Activated CD4-positive, alpha-beta T cell treated with anti-CD3 and anti-CD28 coated beads for 36 hours (primary cell): ENCODE measurements around the gene RILP. TPM values are rescaled to one million over a fixed set of nuclear protein-coding genes. Genes with fewer than 3 reads are reported as not detected.

Source experiments
- ATAC-seq: fragments of 200-7000 bp; cut with Tn5 transposase; one replicate; pipeline ENCODE4 v1.10.0; 2021; ENCODE audit warnings: mild to moderate bottlenecking, moderate library complexity
- CTCF ChIA-PET: fragments of 350-600 bp; sonication (Branson Sonifier 250); formaldehyde crosslinking; loops from one replicate; lab custom pipeline; 2021; ENCODE audit warnings: antibody characterized with exemption; lab: Charles Lee
- POLR2A ChIA-PET: fragments of 350-600 bp; sonication (Branson Sonifier 250); formaldehyde crosslinking; loops from one replicate; lab custom pipeline; 2021; ENCODE audit warnings: antibody characterized with exemption, inconsistent platforms; lab: Charles Lee
- DNase-seq: peaks from one replicate; pipeline ENCODE4 v3.0.0-alpha.2; 2020
- H3K27ac Mint-ChIP-seq: one replicate; pipeline ENCODE4 v1.8.0; 2021; ENCODE audit warnings: mixed read lengths
- H3K27me3 Mint-ChIP-seq: one replicate; pipeline ENCODE4 v1.8.0; 2021; ENCODE audit warnings: mixed read lengths
- H3K36me3 Mint-ChIP-seq: one replicate; pipeline ENCODE4 v1.8.0; 2021; ENCODE audit warnings: low read depth, mixed read lengths
- H3K4me1 Mint-ChIP-seq: one replicate; pipeline ENCODE4 v1.8.0; 2021; ENCODE audit warnings: mixed read lengths
- H3K4me3 Mint-ChIP-seq: one replicate; pipeline ENCODE4 v1.8.0; 2021; ENCODE audit warnings: mild to moderate bottlenecking, moderate library complexity, mixed read lengths
- H3K9me3 Mint-ChIP-seq: one replicate; pipeline ENCODE4 v1.8.0; 2021; ENCODE audit warnings: low read depth, mixed read lengths
- intact Hi-C, 2 experiments: fragments of 100-400 bp; cut with DNase I in 1 of 2; cut with micrococcal nuclease in 1 of 2; formaldehyde crosslinking; loops; one replicate each; pipeline versions ENCODE4 v1.14.2 to v1.15.1; 2022 to 2024; cut with DNase I, micrococcal nuclease
- total RNA-seq, 2 experiments: library from RNA; stranded (reverse); gene quantifications; one replicate each; pipeline ENCODE4 v1.2.3, GENCODE V29; 2021

RILP gene
- total RNA-seq, 2 experiments from 2014 or later = 2.1 to 2.6 TPM

DNA sequence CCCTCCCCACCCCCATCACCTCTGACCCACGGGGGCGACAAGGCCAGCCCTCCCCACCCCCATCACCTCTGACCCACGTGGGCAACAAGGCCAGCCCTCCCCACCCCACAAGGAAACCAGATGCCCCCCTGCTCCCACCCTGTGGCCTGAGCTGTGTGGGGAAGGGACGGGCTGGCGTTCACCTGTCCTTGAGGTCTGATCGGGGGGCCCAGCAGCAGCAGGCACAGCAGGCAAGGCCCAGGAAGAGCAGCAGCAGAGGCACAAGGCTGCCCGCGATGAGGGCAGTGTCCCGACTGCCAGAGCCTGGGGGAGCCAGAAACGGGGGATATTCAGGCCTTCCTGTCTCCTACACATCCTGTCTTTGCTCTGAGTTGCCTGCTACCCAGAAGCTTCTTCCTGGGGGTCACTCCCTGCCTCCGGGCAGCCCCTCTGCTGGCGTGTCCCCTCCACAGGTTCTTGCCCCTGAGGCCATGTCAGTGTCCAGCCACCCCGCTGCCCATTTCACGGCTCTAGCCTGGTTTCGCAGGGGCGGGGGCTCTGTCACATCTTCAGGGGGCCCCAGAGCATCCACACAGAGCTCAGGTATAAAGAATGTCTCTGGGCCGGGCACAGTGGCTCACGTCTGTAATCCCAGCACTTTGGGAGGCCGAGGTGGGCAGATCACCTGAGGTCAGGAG lies 10.9 kb downstream of the RILP start:
- Mint-ChIP-seq H3K27me3 (no peaks in the 10 kb centered on the region), H3K9me3 (no peaks in the 10 kb centered on the region), H3K36me3 (no peaks in the 10 kb centered on the region), H3K27ac (no peak overlapping the region), H3K4me3 (no peak overlapping the region), H3K4me1 (no peaks in the 10 kb centered on the region)
- CTCF ChIA-PET = interaction anchor here (1.3 kb wide), 1 partner anchor 9 kb away, joined by 5 read pairs; no protein-coding TSS in a partner anchor
- intact Hi-C loops = no loop called here
- POLR2A ChIA-PET = interaction anchor here (0.6 kb wide), 1 partner anchor 134 kb away, joined by 3 read pairs; no protein-coding TSS in a partner anchor
- DNase-seq = no peak
- no peak for ATAC-seq

- intact Hi-C loops = no loop called here
- no peak for DNase-seq
- H3K27ac Mint-ChIP-seq = no peak overlapping the region
- no peaks in the 10 kb centered on the region for H3K9me3 Mint-ChIP-seq
- H3K4me1 Mint-ChIP-seq = no peaks in the 10 kb centered on the region
- ChIA-PET CTCF (interaction anchor here (1.3 kb wide), 1 partner anchor 8 kb away, joined by 5 read pairs; no protein-coding TSS in a partner anchor), POLR2A (no interaction called here)
- H3K27me3 Mint-ChIP-seq = no peaks in the 10 kb centered on the region
- no peaks in the 10 kb centered on the region for H3K36me3 Mint-ChIP-seq
- ATAC-seq = no peak
- H3K4me3 Mint-ChIP-seq = no peak overlapping the region
Measured at GRCh38 chr17:1638171-1638590, 11.5 kb downstream of the RILP start.

GRCh38 chr17:1636732-1637285 lies 12.9 kb downstream of the RILP start:
- no peaks in the 10 kb centered on the region for H3K9me3 Mint-ChIP-seq
- ChIA-PET POLR2A (no interaction called here), CTCF (no interaction called here)
- no peaks in the 10 kb centered on the region for H3K27me3 Mint-ChIP-seq
- H3K4me1 Mint-ChIP-seq = no peaks in the 10 kb centered on the region
- H3K36me3 Mint-ChIP-seq = no peaks in the 10 kb centered on the region
- DNase-seq (no peak), ATAC-seq (no peak)
- no peak overlapping the region for H3K4me3 Mint-ChIP-seq
- no peak overlapping the region for H3K27ac Mint-ChIP-seq
- intact Hi-C loops = no loop called here

GRCh38 chr17:1635675-1636465 lies 13.8 kb downstream of the RILP start:
- ChIA-PET CTCF (no interaction called here), POLR2A (no interaction called here)
- DNase-seq (no peak), ATAC-seq (no peak)
- Mint-ChIP-seq H3K4me3 (no peak overlapping the region), H3K36me3 (no peaks in the 10 kb centered on the region), H3K4me1 (no peaks in the 10 kb centered on the region), H3K27ac (no peak overlapping the region), H3K27me3 (no peaks in the 10 kb centered on the region), H3K9me3 (no peaks in the 10 kb centered on the region)
- intact Hi-C loops = no loop called here

DNA sequence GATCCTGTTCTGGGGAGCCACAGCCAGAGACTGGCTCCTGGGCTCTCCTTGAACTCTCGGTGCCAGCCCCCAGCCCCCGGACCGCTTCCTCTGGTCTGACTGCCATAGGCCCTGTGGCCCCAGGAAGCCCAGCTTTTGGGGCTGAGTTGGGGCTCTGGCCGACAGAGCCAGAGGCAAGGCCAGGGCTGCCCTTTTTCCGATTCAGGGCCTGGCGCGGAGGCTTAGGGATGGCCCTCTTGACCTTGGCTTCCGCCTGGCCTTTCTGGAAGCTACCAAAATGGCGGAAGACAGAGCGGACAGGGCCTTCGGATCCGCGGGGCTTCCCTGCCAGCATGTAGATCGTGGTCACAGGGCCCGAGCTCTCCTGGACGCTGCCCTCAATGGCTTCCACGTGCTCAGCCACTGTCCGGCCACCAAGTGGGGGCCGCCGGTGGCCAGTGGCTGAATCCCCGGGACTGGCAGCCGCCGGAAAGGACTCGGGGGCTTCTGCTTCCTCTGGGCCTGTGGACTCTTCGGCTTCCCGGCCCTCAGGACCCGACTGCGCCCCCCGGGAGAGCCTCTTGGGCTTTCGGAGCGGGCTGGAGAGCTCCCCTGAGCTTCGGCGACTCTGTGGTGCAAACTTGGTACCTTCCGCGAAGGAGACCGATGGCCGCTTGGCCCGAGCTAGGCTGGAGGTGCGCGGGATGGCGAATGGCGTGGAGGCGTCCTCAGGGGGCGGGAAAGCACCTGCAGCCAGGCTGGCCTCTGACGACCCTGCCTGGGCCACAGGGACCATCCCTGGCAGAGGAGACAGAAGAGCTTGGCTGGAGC lies 14.6 kb downstream of the RILP start:
- intact Hi-C loops = no loop called here
- no peaks in the 10 kb centered on the region for H3K9me3 Mint-ChIP-seq
- H3K27me3 Mint-ChIP-seq = peaks cover 1% of the 10 kb centered on the region
- no peak overlapping the region for H3K27ac Mint-ChIP-seq
- no peaks in the 10 kb centered on the region for H3K36me3 Mint-ChIP-seq
- ATAC-seq (no peak), DNase-seq (no peak)
- H3K4me3 Mint-ChIP-seq = no peak overlapping the region
- ChIA-PET CTCF (no interaction called here), POLR2A (no interaction called here)
- H3K4me1 Mint-ChIP-seq = peaks cover 3% of the 10 kb centered on the region

GRCh38 chr17:1630662-1631061 lies 19.0 kb downstream of the RILP start:
- H3K36me3 Mint-ChIP-seq = no peaks in the 10 kb centered on the region
- peaks cover 7% of the 10 kb centered on the region for H3K4me1 Mint-ChIP-seq
- intact Hi-C loops = loop anchor here (1.0 kb wide), 4 partner anchors 56 to 371 kb away; no protein-coding TSS in a partner anchor
- peak overlapping the region; percentile 4 for H3K4me3 Mint-ChIP-seq
- ChIA-PET POLR2A (interaction anchor here (0.7 to 1.0 kb wide), 2 partner anchors 56 to 114 kb away, joined by 3 read pairs; partner anchors contain the start of gene INPP5K), CTCF (interaction anchor here (0.6 to 2.3 kb wide), 19 partner anchors 8 to 290 kb away, joined by 3 to 36 read pairs (median 5); partner anchors contain the start of genes INPP5K, PITPNA and RILP)
- H3K9me3 Mint-ChIP-seq = no peaks in the 10 kb centered on the region
- no peak overlapping the region for H3K27ac Mint-ChIP-seq
- ATAC-seq (no peak), DNase-seq (no peak)
- H3K27me3 Mint-ChIP-seq = peaks cover 12% of the 10 kb centered on the region

- DNase-seq (peak; percentile 92), ATAC-seq (peak; percentile 63)
- peaks cover 12% of the 10 kb centered on the region for H3K27me3 Mint-ChIP-seq
- peak overlapping the region; percentile 74 for H3K4me3 Mint-ChIP-seq
- intact Hi-C loops = loop anchor here (1.0 to 5.0 kb wide), 6 partner anchors 55 to 522 kb away; no protein-coding TSS in a partner anchor
- no peak overlapping the region for H3K27ac Mint-ChIP-seq
- ChIA-PET POLR2A (interaction anchor here (0.7 to 1.0 kb wide), 3 partner anchors 20 to 113 kb away, joined by 3 to 4 read pairs (median 3); partner anchors contain the start of genes INPP5K and RILP), CTCF (interaction anchor here (0.6 to 2.3 kb wide), 22 partner anchors 9 to 289 kb away, joined by 3 to 36 read pairs (median 4); partner anchors contain the start of genes INPP5K, PITPNA and RILP)
- no peaks in the 10 kb centered on the region for H3K36me3 Mint-ChIP-seq
- no peaks in the 10 kb centered on the region for H3K9me3 Mint-ChIP-seq
- H3K4me1 Mint-ChIP-seq = peaks cover 7% of the 10 kb centered on the region
Measured at GRCh38 chr17:1629504-1630310, 20.0 kb downstream of the RILP start.

- DNase-seq (peak; percentile 93), ATAC-seq (peak; percentile 80)
- peaks cover 7% of the 10 kb centered on the region for H3K4me1 Mint-ChIP-seq
- H3K27me3 Mint-ChIP-seq = peaks cover 12% of the 10 kb centered on the region
- ChIA-PET CTCF (interaction anchor here (0.6 to 2.3 kb wide), 10 partner anchors 11 to 264 kb away, joined by 3 to 36 read pairs (median 6); partner anchors contain the start of genes INPP5K, PITPNA and RILP), POLR2A (interaction anchor here (0.9 kb wide), 1 partner anchor 21 kb away, joined by 4 read pairs; the partner anchor contains the start of gene RILP)
- no peaks in the 10 kb centered on the region for H3K36me3 Mint-ChIP-seq
- H3K4me3 Mint-ChIP-seq = peak overlapping the region; percentile 76
- intact Hi-C loops = loop anchor here (1.0 to 5.0 kb wide), 10 partner anchors 15 to 522 kb away; partner anchors contain the start of genes CRK (in 1 of the 2), INPP5K (in 1 of the 2), PITPNA (in 1 of the 2) and PRPF8 (in 1 of the 2)
- peak overlapping the region; percentile 56 for H3K27ac Mint-ChIP-seq
- no peaks in the 10 kb centered on the region for H3K9me3 Mint-ChIP-seq
Measured at GRCh38 chr17:1628856-1629503, 20.7 kb downstream of the RILP start.
